HCT116 (cell line): ENCODE data around the gene TRAF3.

Source experiments
- EZH2 ChIP-seq: fragments of 200-600 bp; sonication (generic); IDR thresholded peaks from 2 replicates; pipeline ENCODE4 v1.6.1; 2017; ENCODE audit warnings: antibody characterized with exemption, mixed run types
- RAD21 ChIP-seq: IDR thresholded peaks from 2 replicates; pipeline ENCODE4 v1.6.1; 2012; ENCODE audit warnings: low read depth, mild to moderate bottlenecking
- TCF7L2 ChIP-seq: IDR thresholded peaks from 2 replicates; pipeline ENCODE4 v1.7.0; 2011; ENCODE audit warnings: borderline replicate concordance, inconsistent platforms; ENCODE audit not compliant: insufficient read depth, insufficient read length; ENCODE audit errors: extremely low read depth
- YY1 ChIP-seq: IDR thresholded peaks from 2 replicates; pipeline ENCODE4 v1.6.1; 2011; ENCODE audit warnings: low read length, low read depth, moderate library complexity, mild to moderate bottlenecking; ENCODE audit not compliant: insufficient replicate concordance; ENCODE audit errors: extremely low read depth
- TF ChIP-seq, protein P1 (sequence below): IDR thresholded peaks from 2 replicates; pipeline ENCODE4 v1.6.1; 2012; ENCODE audit warnings: low read depth
- TF ChIP-seq, protein P2 (sequence below), 3 experiments: fragments of 200-600 bp in 1 of 3; sonication (generic) in 1 of 3; IDR thresholded peaks in 2 of 3; conservative IDR thresholded peaks in 1 of 3; 2 replicates each; pipeline ENCODE4 v1.5.1; 2012 to 2017; ENCODE audit warnings: low read depth in 2 of 3, low read length in 2 of 3, antibody characterized with exemption in 1 of 3, borderline replicate concordance in 1 of 3, control low read depth in 1 of 3, mild to moderate bottlenecking in 1 of 3, mixed read lengths in 1 of 3, mixed run types in 1 of 3, moderate library complexity in 1 of 3; ENCODE audit not compliant: insufficient read depth in 1 of 3
- TF ChIP-seq, protein P3 (sequence below): IDR thresholded peaks from 2 replicates; pipeline ENCODE4 v1.6.1; 2012
- TF ChIP-seq, protein P4 (sequence below): IDR thresholded peaks from 2 replicates; pipeline ENCODE4 v1.6.1; 2012

DNA sequence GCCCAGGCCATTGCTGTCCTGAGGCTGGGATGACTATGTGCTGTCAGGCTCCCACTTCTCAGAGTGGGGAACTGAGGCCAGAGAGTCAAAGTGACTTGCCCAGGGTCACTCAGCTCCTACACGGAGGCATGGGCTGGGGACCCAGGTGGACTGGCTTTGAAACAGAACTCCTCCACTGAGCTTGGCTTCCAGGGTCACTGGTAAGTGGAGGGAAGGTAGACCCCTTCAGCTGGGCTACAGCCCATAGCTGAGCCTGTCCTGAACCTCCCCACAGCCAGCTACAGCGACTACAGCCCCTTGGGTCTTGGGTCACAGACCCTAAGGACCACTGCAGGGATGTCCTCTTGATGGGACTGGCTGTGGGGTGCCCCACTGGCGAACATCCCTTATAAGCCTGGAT lies 40.3 kb upstream of the TRAF3 start:
- TF ChIP-seq, protein P1, sequence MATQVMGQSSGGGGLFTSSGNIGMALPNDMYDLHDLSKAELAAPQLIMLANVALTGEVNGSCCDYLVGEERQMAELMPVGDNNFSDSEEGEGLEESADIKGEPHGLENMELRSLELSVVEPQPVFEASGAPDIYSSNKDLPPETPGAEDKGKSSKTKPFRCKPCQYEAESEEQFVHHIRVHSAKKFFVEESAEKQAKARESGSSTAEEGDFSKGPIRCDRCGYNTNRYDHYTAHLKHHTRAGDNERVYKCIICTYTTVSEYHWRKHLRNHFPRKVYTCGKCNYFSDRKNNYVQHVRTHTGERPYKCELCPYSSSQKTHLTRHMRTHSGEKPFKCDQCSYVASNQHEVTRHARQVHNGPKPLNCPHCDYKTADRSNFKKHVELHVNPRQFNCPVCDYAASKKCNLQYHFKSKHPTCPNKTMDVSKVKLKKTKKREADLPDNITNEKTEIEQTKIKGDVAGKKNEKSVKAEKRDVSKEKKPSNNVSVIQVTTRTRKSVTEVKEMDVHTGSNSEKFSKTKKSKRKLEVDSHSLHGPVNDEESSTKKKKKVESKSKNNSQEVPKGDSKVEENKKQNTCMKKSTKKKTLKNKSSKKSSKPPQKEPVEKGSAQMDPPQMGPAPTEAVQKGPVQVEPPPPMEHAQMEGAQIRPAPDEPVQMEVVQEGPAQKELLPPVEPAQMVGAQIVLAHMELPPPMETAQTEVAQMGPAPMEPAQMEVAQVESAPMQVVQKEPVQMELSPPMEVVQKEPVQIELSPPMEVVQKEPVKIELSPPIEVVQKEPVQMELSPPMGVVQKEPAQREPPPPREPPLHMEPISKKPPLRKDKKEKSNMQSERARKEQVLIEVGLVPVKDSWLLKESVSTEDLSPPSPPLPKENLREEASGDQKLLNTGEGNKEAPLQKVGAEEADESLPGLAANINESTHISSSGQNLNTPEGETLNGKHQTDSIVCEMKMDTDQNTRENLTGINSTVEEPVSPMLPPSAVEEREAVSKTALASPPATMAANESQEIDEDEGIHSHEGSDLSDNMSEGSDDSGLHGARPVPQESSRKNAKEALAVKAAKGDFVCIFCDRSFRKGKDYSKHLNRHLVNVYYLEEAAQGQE: no peak
- TF ChIP-seq, protein P2, sequence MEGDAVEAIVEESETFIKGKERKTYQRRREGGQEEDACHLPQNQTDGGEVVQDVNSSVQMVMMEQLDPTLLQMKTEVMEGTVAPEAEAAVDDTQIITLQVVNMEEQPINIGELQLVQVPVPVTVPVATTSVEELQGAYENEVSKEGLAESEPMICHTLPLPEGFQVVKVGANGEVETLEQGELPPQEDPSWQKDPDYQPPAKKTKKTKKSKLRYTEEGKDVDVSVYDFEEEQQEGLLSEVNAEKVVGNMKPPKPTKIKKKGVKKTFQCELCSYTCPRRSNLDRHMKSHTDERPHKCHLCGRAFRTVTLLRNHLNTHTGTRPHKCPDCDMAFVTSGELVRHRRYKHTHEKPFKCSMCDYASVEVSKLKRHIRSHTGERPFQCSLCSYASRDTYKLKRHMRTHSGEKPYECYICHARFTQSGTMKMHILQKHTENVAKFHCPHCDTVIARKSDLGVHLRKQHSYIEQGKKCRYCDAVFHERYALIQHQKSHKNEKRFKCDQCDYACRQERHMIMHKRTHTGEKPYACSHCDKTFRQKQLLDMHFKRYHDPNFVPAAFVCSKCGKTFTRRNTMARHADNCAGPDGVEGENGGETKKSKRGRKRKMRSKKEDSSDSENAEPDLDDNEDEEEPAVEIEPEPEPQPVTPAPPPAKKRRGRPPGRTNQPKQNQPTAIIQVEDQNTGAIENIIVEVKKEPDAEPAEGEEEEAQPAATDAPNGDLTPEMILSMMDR (IDR thresholded peaks at IDR 0.05 in 2 of 3, conservative IDR thresholded peaks at IDR 0.05 in 1 of 3; ENCODE audit: borderline replicate concordance in 1 of 3, insufficient read depth in 1 of 3, low read depth in 2 of 3, low read length in 2 of 3): no peak
- TF ChIP-seq, protein P3, sequence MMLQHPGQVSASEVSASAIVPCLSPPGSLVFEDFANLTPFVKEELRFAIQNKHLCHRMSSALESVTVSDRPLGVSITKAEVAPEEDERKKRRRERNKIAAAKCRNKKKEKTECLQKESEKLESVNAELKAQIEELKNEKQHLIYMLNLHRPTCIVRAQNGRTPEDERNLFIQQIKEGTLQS: no peak
- TF ChIP-seq EZH2: no peak
- no peak for TF ChIP-seq YY1
- TF ChIP-seq, protein P4, sequence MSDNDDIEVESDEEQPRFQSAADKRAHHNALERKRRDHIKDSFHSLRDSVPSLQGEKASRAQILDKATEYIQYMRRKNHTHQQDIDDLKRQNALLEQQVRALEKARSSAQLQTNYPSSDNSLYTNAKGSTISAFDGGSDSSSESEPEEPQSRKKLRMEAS: no peak
- TF ChIP-seq RAD21: no peak
- no peak for TF ChIP-seq TCF7L2
